GM21723 (cell line): Measurements from ENCODE around the gene PEX13.
"Not testable (repeated sequence)": the region's sequence is repeated elsewhere in the genome, so short reads cannot be mapped to it uniquely, and the experiment has no call there.

Source experiments
- ATAC-seq: cut with Tn5 transposase; IDR thresholded peaks from one replicate; pipeline ENCODE4 v1.9.1; 2021; ENCODE audit warnings: mild to moderate bottlenecking, moderate library complexity; ENCODE audit not compliant: unreplicated experiment

PEX13 gene

GRCh38 chr2:61006486-61007105 is 10.9 kb upstream of the PEX13 start:
- no peak for ATAC-seq

DNA sequence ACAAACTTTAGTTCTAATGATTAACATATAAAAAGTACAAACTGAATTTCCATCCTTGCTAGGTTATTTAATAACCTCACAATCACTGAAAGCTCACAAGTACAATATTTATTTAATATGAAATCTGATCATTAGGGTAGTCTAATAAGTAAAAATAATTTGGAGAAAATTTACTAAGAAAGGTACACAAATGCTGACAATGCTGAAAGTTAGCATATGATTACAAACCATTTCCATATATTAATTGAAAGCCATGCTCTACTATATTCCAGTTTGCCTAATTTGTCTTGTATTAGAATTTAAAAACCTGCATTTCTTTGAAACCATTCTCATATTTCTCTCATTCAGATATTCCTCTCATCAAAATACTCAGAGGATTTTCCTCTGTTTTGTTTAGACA is 8.2 kb upstream of the PEX13 start:
- no peak for ATAC-seq

- no peak for ATAC-seq
Measured at GRCh38 chr2:61011678-61012077, 5.8 kb upstream of the PEX13 start.

GRCh38 chr2:61012303-61012702 is 5.2 kb upstream of the PEX13 start:
- not testable (repeated sequence) for ATAC-seq

DNA sequence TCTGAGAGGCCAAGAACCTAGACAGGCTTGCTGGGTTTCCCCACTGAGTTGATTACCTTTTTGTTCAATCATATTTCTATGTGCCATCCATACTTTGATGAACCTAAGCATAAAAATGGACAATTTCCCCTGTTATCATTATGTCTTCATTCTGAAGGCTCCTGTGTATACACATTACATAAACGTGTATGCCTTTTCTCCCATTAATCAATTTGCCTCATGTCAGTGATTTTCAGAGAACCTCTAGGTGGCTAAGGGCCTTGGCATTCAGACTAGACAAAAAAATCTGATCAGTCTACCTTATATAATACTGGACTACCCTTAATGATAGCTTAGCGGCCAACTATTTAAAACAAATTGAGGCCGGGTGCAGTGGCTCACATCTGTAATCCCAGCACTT is 4.1 kb upstream of the PEX13 start:
- no peak for ATAC-seq

DNA sequence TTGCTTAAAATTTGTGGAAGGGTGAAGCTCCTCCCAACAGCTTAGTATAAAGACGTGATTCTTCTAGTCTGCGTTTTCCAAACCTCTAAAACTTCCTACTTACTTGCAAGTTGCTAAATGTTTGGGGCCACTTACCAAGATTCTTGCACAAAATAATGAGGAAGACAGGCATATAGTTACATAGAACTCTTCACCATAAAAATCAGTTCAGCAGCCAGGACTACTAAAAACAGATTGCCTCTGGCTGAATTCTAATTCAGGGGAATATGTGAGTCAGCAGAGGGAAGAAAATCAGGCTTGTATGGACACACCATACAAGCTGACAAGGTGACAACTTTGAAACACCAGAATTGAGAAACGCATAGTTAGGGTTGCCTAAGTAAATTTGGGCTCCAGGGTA is 2.8 kb upstream of the PEX13 start:
- no peak for ATAC-seq

- no peak for ATAC-seq
Measured at GRCh38 chr2:61015976-61016375, 1.5 kb upstream of the PEX13 start.

DNA sequence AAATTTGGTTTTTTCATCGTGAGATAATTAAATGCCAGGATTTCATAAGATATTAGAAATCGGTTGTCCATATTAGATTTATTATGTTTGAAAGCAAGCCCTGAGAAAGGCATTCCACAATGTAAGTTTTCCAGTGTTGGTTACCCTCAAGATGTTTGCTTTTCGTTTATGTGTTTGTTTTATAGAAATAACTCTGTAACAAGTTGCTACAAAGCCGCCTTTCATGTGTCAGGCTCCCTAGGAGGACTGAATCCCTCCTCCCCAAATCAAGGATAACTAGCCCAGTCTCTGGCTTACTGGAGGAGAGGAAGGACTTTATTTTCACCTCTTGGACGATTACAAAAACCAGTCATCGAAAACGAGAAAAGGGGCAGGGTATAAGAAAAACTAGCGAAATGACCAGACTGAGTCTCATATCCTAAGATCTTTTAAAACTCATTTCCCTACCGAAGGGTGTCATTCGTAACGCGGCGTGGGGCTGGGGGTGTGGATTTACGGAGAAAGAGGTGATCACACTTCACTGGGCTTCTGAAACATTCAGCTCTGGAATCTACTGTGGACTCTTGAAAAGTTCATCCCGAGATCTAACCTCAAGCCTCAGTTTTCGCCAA is 1.0 kb upstream of the PEX13 start:
- ATAC-seq: peak; percentile 4

- ATAC-seq: peak; percentile 72
Measured at GRCh38 chr2:61017003-61017555, 441 bp upstream of the PEX13 start.

GRCh38 chr2:61018318-61018755 is 817 bp downstream of the PEX13 start:
- ATAC-seq: no peak

DNA sequence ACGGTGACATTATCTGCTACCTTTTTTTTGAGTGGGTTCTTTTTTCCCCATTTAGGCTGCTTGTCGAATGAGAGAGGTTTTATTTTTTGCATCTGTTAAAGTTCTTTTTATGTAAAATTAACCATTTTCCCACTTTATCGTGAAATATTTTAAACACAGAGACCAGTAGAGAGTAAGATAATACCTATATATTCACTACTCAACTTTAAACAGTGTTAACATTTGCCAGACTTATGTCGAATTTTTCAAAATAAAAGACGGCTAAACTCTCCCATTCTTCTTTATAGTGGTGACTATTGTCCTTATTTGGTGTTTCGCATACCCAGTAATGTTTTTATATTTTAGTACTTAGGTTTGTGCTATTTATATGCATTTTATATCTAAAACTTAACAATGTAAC is 1.3 kb downstream of the PEX13 start:
- no peak for ATAC-seq

- no peak for ATAC-seq
Measured at GRCh38 chr2:61021228-61021660, 3.7 kb downstream of the PEX13 start.

DNA sequence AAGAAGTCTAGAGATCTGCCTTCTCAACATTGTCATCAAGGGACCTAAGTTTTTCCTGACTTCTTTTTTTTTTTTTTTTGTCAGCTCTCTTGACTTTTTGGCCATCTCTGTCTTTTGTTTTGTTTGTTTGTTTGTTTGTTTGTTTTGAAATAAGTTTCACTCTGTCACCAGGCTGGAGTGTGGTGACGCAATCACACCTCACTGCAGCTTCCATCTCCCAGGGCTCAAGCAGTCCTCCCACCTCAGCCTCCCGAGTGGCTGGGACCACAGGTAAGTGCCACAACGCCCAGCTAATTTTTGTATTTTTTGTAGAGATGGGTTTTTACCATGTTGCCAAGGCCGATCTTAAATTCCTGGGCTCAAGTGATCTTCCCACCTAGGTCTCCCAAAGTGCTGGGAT is 6.2 kb downstream of the PEX13 start:
- ATAC-seq: no peak

GRCh38 chr2:61029533-61029932 is 12.0 kb downstream of the PEX13 start:
- no peak for ATAC-seq

GRCh38 chr2:61034592-61034991 is 17.1 kb downstream of the PEX13 start:
- ATAC-seq: not testable (repeated sequence)

DNA sequence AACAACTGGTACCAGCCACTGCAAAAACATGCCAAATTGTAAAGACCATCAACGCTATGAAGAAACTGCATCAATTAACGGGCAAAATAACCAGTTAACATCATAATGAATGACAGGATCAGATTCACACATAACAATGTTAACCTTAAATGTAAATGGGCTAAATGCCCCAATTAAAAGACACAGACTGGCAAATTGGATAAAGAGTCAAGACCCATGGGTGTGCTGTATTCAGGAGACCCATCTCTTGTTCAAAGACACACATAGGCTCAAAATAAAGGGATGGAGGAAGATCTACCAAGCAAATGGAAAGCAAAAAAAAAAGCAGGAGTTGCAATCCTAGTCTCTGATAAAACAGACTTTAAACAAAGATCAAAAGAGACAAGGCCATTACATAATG is 19.1 kb downstream of the PEX13 start:
- not testable (repeated sequence) for ATAC-seq

GRCh38 chr2:61042807-61043206 is 25.3 kb downstream of the PEX13 start:
- no peak for ATAC-seq

DNA sequence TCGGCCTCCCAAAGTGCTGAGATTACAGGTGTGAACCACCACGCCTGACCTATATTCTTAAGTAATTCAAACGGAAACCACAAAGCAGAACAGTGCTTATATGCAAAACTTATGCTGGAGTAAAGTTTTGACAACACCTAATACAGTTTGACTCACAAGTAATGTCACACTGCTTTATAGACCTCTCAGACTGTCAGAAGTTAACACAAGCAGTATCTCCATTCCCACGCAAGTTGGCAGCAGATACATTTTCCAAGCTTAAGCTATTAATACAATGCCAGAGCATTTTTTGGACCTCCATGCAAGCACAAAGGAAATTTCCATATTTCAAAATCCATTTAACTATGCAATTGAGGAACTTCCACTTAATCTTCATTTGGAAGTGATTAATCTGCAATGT is 27.1 kb downstream of the PEX13 start:
- ATAC-seq: peak; percentile 54

- no peak for ATAC-seq
Measured at GRCh38 chr2:61045226-61045625, 27.7 kb downstream of the PEX13 start.

DNA sequence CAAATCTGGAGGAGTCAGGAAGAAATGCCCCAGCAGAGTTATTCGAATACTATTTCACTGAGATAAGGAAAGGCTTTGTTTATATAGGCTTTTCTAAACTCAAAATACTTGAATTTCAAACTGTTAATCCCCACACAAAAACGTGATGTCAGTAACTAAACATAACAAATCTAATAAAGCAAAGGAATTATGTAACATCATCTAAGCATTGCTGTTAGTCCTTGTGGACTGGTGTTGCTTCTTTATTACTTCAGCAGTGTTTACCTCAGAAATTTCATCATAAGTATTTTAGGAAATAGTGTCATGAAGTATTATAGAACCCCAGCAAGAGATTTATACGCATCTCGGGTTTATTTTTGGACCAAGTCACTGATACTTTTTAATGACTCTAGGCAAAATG is 28.5 kb downstream of the PEX13 start:
- no peak for ATAC-seq

GRCh38 chr2:61055557-61055956 is 38.0 kb downstream of the PEX13 start:
- ATAC-seq: no peak

DNA sequence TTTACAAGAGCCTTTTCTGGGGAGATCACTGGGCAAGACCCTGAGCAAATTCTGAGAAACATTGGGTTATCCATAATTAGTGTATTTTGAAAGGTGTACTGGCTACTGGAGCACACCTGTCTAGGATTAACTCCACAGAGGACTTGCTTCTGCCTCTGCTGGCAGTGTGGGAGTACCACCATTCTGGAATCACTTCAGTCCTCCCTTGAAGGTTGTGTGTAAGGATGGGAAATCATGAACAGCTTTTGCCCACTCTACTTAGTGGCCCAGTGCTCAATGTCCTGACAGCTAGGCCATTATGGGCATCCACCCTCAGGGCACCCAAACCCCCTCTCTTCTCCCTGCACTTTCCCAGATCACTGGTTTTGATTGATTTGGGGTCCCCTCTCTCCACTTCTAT is 40.0 kb downstream of the PEX13 start:
- ATAC-seq: no peak

DNA sequence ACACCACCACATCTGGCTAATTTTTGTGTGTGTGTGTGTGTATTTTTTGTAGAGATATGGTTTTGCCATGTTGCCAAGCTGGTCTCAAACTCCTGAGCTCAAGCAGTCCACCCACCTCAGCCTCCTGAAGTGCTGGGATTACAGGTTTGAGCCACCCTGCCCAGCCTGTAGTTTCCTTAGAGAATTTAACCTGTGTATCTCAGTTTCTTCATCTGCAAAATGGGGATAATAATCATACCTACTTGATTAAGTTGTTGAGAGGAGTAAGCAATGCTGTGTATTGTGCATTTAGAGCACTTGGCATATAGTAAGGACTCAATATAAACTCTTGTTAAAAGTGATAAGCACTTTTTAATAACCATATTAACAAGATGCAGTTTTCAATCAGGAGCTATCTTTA is 41.9 kb downstream of the PEX13 start:
- ATAC-seq: no peak
